HK-2 (cell line): ENCODE measurements around the gene PRICKLE2.

Experiments used
- DNase-seq: peaks from one replicate; pipeline ENCODE4 v3.0.0-alpha.2; 2018; ENCODE audit not compliant: unreplicated experiment

Gene PRICKLE2

GRCh38 chr3:64098670-64099069 is 126.6 kb downstream of the PRICKLE2 start:
- DNase-seq: no peak

GRCh38 chr3:64097920-64098319 is 127.3 kb downstream of the PRICKLE2 start:
- DNase-seq: no peak

GRCh38 chr3:64095802-64096201 is 129.5 kb downstream of the PRICKLE2 start:
- DNase-seq: no peak

- DNase-seq: no peak
These were observed 130.6 kb downstream of the PRICKLE2 start for GRCh38 chr3:64094713-64095079.

- no peak for DNase-seq
These were observed 131.2 kb downstream of the PRICKLE2 start for GRCh38 chr3:64093825-64094712.

GRCh38 chr3:64093211-64093610 is 132.1 kb downstream of the PRICKLE2 start:
- no peak for DNase-seq

- DNase-seq: no peak
These were observed 133.8 kb downstream of the PRICKLE2 start for GRCh38 chr3:64091501-64091900.

GRCh38 chr3:64089386-64089785 is 135.9 kb downstream of the PRICKLE2 start:
- DNase-seq: peak; percentile 36

GRCh38 chr3:64088408-64089205 is 136.7 kb downstream of the PRICKLE2 start:
- DNase-seq: no peak

GRCh38 chr3:64086479-64087252 is 138.6 kb downstream of the PRICKLE2 start:
- DNase-seq: no peak

- peak; percentile 79 for DNase-seq
These were observed 140.6 kb downstream of the PRICKLE2 start for GRCh38 chr3:64084640-64085039.

GRCh38 chr3:64083575-64083974 is 141.7 kb downstream of the PRICKLE2 start:
- no peak for DNase-seq

- DNase-seq: no peak
These were observed 142.2 kb downstream of the PRICKLE2 start for GRCh38 chr3:64082961-64083541.

GRCh38 chr3:64082411-64082810 is 142.9 kb downstream of the PRICKLE2 start:
- no peak for DNase-seq

GRCh38 chr3:64081235-64081630 is 144.0 kb downstream of the PRICKLE2 start:
- DNase-seq: no peak

GRCh38 chr3:64080616-64081234 is 144.5 kb downstream of the PRICKLE2 start:
- DNase-seq: no peak

- no peak for DNase-seq
These were observed 145.7 kb downstream of the PRICKLE2 start for GRCh38 chr3:64079369-64080150.

- no peak for DNase-seq
These were observed 146.3 kb downstream of the PRICKLE2 start for GRCh38 chr3:64078966-64079365.

- DNase-seq: no peak
These were observed 150.2 kb downstream of the PRICKLE2 start for GRCh38 chr3:64074895-64075679.

GRCh38 chr3:64074060-64074459 is 151.2 kb downstream of the PRICKLE2 start:
- DNase-seq: no peak
